Stimulated activated CD4-positive, alpha-beta T cell treated with anti-CD3 and anti-CD28 coated beads, Interleukin-2, amount 100 ng/mL, for 24 hours (primary cell): ENCODE data around the gene DPP10.

Source experiments
- DNase-seq, 2 donors: peaks; one replicate each; pipeline ENCODE4 v3.0.0-alpha.2; 2020

DPP10 gene

GRCh38 chr2:115796078-115796477 is 1353.6 kb downstream of the DPP10 start:
- DNase-seq: no peak

- DNase-seq: no peak
These were observed 1364.8 kb downstream of the DPP10 start for GRCh38 chr2:115807276-115807675.

GRCh38 chr2:115825912-115826311 is 1383.5 kb downstream of the DPP10 start:
- no peak for DNase-seq

- no peak for DNase-seq
These were observed 1390.8 kb downstream of the DPP10 start for GRCh38 chr2:115833196-115833595.

GRCh38 chr2:115838539-115838938 is 1396.1 kb downstream of the DPP10 start:
- no peak for DNase-seq

GRCh38 chr2:115842306-115842705 is 1399.9 kb downstream of the DPP10 start:
- DNase-seq: no peak

- no peak for DNase-seq
These were observed 1405.8 kb downstream of the DPP10 start for GRCh38 chr2:115848192-115848591.

GRCh38 chr2:115867024-115867423 is 1424.6 kb downstream of the DPP10 start:
- no peak for DNase-seq

- DNase-seq: no peak
These were observed 1432.0 kb downstream of the DPP10 start for GRCh38 chr2:115874427-115874826.

- no peak for DNase-seq
These were observed 1438.1 kb downstream of the DPP10 start for GRCh38 chr2:115880558-115880957.

GRCh38 chr2:115887209-115887776 is 1444.9 kb downstream of the DPP10 start:
- DNase-seq: no peak
